GM18502 (cell line): ENCODE results near the gene CNTNAP2.

Experiments
- ATAC-seq: cut with Tn5 transposase; IDR thresholded peaks from one replicate; pipeline ENCODE4 v1.9.1; 2021; ENCODE audit warnings: mild to moderate bottlenecking; ENCODE audit not compliant: unreplicated experiment, poor library complexity

Gene CNTNAP2

GRCh38 chr7:148174376-148174775 is 2057.8 kb downstream of the CNTNAP2 start:
- ATAC-seq: no peak

DNA sequence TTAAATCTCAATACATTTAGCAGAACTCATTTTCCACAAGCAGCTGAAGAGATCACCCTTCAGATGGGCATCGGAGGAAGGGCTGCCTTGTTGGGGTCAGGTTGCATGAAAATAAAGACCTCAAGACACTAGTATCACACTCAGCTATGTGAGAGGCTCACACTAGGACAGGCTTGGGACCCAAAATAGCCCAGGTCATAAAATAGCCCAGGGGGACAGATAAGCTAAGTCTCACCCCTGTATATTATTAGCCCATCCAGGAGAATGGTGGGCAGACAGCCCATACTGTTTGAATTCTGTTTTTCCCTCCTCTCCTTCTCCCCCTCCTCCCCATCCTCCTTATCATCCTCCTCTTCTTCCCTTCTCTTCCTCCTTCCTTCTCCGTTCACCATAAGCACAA is 2058.9 kb downstream of the CNTNAP2 start:
- ATAC-seq: no peak

- no peak for ATAC-seq
These were observed 2061.4 kb downstream of the CNTNAP2 start for GRCh38 chr7:148177972-148178371.

DNA sequence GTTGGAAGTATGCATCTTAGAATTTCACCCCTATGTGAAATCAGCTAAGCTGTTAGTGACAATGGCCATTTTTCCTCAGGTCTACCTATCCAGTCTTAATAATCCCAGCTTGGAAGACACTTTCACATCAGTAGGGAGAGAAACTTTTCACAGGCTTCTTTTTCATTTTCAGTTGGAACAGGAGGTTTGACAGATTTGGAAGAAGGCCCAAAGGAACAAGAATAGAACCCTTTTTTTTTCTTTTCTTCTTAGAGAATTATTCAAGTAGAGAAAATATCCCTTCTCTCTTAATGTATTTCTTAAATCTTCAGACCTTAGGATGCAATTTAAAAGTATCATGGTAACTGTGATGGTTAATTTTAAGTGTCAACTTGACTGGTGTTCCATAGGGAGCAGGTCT is 2063.5 kb downstream of the CNTNAP2 start:
- ATAC-seq: no peak

- ATAC-seq: no peak
These were observed 2065.7 kb downstream of the CNTNAP2 start for GRCh38 chr7:148182264-148182663.

DNA sequence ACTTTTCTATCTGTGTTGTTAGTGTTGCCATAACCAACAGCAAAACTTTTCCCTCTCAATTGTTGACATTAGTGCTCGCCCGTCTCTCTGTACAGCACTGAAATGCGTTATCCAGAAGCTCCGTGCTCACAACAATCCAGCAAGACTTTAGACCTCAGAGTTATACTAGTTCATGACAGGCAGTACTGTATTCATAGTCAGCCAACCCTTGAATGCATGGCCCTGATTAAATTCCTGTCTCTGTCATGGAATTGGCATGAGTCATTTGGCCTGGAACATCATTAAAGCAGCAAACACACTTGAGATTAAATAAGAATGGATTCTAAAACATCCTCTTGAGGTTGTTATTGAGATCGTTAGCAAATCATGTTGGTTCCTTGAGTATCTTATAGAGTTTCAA is 2068.4 kb downstream of the CNTNAP2 start:
- no peak for ATAC-seq

DNA sequence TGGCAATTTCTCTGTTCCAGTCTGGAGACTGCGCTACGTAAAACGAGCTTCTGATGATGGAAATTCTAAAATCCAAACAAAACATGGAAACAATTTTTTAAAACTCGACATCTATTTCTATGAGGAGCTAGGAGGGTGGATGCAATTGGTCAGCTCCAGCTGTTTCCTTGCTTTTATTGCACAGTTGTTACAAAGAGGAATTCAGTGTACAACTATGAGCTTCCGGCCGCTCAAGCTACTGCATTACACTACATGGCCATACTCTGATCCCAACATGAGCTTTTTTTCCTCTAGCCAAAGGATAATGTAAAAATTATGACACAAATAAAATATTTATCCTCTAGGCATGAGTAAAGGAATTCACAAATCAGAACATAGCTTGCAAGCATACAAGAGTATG is 2070.9 kb downstream of the CNTNAP2 start:
- ATAC-seq: no peak

GRCh38 chr7:148191391-148192065 is 2074.9 kb downstream of the CNTNAP2 start:
- ATAC-seq: no peak

DNA sequence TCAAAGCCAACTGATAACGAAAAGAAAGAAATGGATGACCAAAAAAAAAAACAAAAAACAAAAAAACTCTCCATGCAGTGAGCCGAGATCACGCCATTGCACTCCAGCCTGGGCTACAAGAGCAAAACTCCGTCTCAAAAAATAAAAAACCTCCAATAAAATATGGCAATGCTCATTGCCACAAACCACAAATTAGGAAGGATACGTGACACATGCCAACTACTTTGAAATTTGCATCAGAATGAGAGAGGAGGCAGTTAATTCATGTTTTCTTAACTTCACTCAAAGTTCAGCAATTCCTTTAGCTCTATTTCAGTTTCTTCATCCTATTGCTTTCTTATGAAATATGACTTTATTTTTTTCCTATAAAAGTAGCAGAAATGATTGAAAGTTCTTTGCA is 2075.9 kb downstream of the CNTNAP2 start:
- ATAC-seq: no peak

GRCh38 chr7:148201992-148202391 is 2085.4 kb downstream of the CNTNAP2 start:
- no peak for ATAC-seq

DNA sequence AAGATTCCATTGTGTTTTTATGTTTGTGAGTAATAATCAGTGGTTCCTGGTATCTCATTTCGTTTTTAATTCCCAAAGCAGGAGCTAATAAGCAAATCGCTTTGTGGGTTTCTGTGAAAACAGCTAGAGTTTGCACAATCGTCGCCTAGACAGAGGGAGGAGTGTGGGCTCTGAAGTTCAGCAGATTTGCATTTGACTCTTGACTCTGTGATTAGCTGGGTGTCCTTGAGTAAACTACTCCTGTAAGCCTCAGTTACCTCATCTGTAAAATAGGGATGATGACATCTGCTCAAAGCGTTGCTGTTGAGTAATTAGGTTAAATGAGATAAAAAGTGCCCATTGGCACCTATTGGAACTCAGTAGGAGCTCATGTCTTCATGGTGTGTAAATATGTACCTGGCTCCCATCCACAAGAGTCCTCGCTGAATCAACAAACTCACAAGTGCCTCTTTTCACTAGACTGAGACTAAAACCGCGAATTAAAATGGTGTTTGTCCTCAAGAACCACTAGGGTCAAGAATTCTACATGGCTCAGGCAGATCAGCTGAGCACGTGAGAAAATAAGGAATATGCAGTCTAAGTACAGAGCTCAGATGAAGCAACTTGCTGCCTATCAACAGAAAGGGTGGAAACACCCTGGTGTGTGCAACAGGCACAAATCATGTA is 2088.2 kb downstream of the CNTNAP2 start:
- ATAC-seq: no peak

DNA sequence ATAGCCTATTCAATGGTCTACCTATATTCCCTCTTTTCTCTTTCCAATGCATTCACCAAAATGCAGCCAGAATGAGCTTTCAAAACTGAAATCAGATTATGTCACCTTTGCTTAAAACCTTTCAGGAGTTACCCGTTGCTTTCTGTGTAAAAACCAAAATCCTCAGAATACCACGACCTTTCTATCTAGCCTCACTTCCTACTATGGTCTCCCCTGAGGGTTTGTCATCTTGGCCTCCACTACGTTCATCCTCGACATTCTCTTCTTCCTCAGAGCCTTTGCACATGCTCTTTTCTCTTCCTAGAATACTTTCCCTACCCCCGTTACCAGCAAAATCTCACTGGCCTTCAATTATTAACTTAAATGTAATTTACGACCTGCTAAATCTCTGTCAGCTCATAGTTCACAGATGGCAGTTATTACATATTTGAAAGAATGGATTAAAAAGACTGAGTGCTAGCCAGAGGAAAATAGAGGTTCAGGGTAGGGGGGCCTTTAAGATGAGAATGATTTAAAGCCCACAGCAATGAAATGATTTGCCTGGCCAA is 2093.1 kb downstream of the CNTNAP2 start:
- ATAC-seq: no peak

DNA sequence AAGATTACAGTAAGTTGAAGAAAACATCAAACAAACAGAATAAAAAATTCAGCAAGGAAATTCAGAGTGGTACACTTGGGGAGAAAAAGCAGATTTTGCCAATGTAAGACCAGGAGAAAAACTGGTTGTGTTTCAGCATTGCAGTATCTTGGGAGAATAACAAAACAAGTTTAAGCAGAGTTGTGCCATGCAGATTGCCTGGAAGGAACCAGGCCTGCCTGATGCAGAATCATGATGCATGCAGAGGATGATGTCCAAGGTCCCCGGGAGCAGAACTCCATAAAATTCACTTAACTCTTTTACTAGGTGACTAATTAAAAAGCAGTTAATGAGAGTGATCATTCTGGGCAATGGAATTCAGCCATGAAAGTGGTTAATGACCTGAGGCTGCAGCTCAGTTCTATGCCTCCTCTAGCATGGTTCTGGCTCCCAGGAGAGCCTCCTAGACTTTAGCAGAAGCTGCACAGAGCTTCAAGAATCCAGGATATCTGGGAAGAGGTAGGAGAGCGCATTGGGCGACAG is 2094.3 kb downstream of the CNTNAP2 start:
- ATAC-seq: no peak

DNA sequence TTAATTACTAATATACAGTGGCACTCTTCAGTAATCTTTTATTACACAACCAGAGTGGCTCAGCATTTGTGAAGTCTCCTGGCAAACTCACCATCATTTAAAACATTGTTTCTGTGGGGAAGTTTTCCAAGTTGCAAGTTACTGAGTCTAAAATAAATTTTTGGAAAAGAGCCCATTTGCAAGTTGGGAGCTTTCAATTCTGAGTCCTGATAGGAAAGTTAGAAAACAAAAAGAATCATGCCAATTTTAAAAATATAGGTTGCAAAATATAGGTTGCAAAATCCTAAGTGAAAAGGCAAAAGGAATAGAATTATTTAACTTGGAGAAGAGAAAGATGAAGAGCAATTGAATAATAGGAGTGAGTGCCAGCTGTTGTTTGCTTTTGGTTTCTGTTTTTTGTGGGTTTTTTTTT is 2095.1 kb downstream of the CNTNAP2 start:
- no peak for ATAC-seq

- ATAC-seq: no peak
These were observed 2096.1 kb downstream of the CNTNAP2 start for GRCh38 chr7:148212731-148213130.

GRCh38 chr7:148214101-148214500 is 2097.5 kb downstream of the CNTNAP2 start:
- no peak for ATAC-seq

DNA sequence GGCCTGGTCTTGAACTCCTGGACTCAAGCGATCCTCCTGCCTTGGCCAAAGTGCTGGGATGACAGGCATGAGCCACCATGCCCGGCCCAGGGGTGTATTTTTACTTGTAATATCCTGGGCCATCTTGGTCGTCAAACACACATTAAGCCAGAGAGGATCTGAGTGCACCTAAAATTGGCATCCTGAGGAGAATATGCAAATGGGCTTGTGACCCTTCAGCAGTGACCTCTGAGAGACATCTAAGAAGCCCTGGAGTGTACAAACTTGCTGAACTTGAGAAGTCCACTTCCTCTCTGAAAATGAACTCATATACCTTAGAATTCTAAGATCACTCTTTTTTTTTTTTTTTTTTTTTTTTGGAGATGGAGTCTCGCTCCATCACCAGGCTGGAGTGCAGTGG is 2102.0 kb downstream of the CNTNAP2 start:
- peak; percentile 59 for ATAC-seq

DNA sequence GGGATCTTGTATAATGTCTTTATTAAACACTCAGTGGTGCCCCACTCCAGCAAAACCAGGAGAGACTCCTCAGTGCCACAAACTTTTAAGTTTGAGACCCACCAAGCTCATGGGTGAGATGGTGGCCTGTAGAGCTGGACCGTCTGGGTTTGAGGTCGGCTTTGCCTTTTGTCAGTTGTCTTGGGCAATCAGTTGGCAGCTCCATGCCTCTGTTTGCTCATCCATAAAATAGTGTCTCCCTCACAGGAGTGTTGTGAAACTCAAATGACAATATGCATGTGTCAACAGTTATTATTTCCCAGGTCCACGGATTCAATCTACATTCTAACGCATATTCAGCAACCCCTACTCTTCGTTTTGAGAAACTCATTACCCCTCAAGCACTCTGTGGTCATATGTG is 2106.1 kb downstream of the CNTNAP2 start:
- no peak for ATAC-seq

- ATAC-seq: no peak
These were observed 2106.6 kb downstream of the CNTNAP2 start for GRCh38 chr7:148223160-148223559.

GRCh38 chr7:148223738-148224137 is 2107.1 kb downstream of the CNTNAP2 start:
- no peak for ATAC-seq

DNA sequence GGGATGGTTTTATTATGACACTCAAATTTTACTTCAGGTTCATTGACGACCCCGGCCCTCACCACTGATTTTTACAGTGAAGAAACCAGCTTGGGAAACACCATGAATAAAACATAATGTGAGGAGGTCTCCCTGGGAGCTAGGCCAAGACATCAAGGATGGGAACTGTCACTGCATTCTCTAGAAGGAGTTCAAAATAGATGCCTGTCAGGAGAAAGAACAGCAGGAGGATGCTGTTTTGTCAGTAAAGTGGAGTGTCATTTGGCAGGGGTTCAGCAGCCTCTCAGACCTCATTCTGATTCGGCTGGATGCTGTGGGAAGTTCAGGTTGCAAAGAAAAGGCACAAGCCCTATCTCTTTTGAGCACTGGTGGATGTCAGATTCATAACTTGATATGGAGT is 2113.7 kb downstream of the CNTNAP2 start:
- ATAC-seq: no peak

DNA sequence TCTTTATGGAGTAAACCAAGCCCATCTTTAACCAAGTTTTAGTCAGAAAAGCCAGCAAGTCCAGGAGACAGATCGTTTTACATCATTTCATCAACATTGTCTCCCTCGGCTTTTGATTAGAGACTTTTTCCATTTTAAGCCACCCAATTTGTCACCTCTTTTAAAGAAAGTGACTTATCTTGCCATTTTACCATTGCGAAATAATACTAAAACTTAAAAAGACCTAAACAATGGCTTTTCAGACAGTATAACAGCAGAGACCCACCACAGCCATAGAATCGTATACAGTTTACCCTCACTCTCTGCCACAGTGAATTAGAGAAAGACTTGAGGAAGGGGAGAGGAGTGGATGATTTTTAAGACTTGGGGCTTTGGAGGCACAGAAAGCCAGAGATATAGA is 2114.3 kb downstream of the CNTNAP2 start:
- no peak for ATAC-seq
